Limb (tissue), 2 donors: ENCODE results near the gene MRPL45.
"Not testable (repeated sequence)": the region's sequence is repeated elsewhere in the genome, so short reads cannot be mapped to it uniquely, and the experiment has no call there.

ENCODE experiments used
- DNase-seq, 2 donors: peaks; one replicate each; pipeline ENCODE4 v3.0.0-alpha.2; 2016; ENCODE audit errors: extremely low spot score in 2 of 2

MRPL45 gene

GRCh38 chr17:38296834-38297517 is at the start of gene MRPL45:
Gene MRPL45 (plus strand): TSS chr17:38297168. CDS start chr17:38297184, 16 bp downstream.
- peak; percentile 95 to 99 for DNase-seq

- not testable (repeated sequence) for DNase-seq
Measured at GRCh38 chr17:38253191-38253590, 43.8 kb upstream of the MRPL45 start.

- DNase-seq: not testable (repeated sequence)
Measured at GRCh38 chr17:38254357-38254756, 42.6 kb upstream of the MRPL45 start.

- DNase-seq: peak; percentile 87 to 95
Measured at GRCh38 chr17:38257013-38257621, 39.9 kb upstream of the MRPL45 start.

GRCh38 chr17:38265974-38266506 is 30.9 kb upstream of the MRPL45 start:
- DNase-seq: not testable (repeated sequence)

GRCh38 chr17:38266571-38266970 is 30.4 kb upstream of the MRPL45 start:
- DNase-seq: not testable (repeated sequence)

GRCh38 chr17:38268138-38268537 is 28.8 kb upstream of the MRPL45 start:
- not testable (repeated sequence) for DNase-seq

- DNase-seq: not testable (repeated sequence)
Measured at GRCh38 chr17:38269045-38269444, 27.9 kb upstream of the MRPL45 start.

GRCh38 chr17:38269552-38269951 is 27.4 kb upstream of the MRPL45 start:
- DNase-seq: not testable (repeated sequence)

- DNase-seq: not testable (repeated sequence)
Measured at GRCh38 chr17:38285994-38286393, 11.0 kb upstream of the MRPL45 start.

- DNase-seq: peak; percentile 27 to 47
Measured at GRCh38 chr17:38286501-38287091, 10.4 kb upstream of the MRPL45 start.

- DNase-seq: peak in 1 of 2 donors; percentile 15
Measured at GRCh38 chr17:38288217-38288827, 8.6 kb upstream of the MRPL45 start.

GRCh38 chr17:38289760-38290159 is 7.2 kb upstream of the MRPL45 start:
- DNase-seq: not testable (repeated sequence)

- not testable (repeated sequence) for DNase-seq
Measured at GRCh38 chr17:38295602-38296365, 1.2 kb upstream of the MRPL45 start.

GRCh38 chr17:38315497-38315896 is 18.5 kb downstream of the MRPL45 start:
- no peak for DNase-seq

GRCh38 chr17:38317081-38317480 is 20.1 kb downstream of the MRPL45 start:
- DNase-seq: no peak

- no peak for DNase-seq
Measured at GRCh38 chr17:38320482-38320881, 23.5 kb downstream of the MRPL45 start.

- peak; percentile 26 to 74 for DNase-seq
Measured at GRCh38 chr17:38322156-38322779, 25.3 kb downstream of the MRPL45 start.

- DNase-seq: no peak
Measured at GRCh38 chr17:38322897-38323296, 25.9 kb downstream of the MRPL45 start.

- DNase-seq: no peak
Measured at GRCh38 chr17:38324141-38324697, 27.3 kb downstream of the MRPL45 start.
